ENCODE results near the gene FNBP1.

FNBP1 gene

DNA sequence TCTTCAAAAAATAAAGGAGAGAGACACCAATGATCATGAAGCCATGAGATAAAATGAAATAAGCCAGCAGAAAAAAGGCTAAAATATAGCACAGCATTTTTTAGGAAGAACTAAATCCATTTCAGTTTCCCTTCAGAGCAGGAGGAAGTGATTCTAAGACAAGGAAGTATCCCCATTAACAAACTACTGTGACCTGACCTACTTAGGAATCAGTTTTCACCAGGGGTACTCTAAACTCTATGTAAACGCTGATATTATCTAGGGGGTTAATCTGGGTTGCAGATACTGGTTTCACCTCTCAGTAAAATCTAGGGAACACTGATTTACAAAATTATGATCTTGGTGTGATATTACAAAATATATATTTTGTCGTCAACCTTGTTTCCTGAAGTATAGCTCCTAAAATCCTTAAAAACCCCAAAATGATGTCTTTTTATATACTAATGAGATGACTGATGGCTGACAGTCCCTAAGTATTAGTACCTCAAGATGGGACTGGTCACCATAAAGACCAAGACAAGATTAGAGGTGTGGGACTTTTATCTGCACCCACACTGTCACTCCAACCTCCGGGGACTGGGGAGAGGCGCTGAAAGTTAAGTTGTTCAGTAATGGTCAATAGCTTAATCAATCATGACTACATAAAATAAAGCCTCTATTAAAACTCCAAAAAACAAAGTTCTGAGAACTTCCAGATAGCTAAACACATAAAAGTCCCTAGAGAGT lies 2.9 kb upstream of the FNBP1 start:
- DNase-seq (ENCODE audit: low read depth in 2 of 2): no peak

DNA sequence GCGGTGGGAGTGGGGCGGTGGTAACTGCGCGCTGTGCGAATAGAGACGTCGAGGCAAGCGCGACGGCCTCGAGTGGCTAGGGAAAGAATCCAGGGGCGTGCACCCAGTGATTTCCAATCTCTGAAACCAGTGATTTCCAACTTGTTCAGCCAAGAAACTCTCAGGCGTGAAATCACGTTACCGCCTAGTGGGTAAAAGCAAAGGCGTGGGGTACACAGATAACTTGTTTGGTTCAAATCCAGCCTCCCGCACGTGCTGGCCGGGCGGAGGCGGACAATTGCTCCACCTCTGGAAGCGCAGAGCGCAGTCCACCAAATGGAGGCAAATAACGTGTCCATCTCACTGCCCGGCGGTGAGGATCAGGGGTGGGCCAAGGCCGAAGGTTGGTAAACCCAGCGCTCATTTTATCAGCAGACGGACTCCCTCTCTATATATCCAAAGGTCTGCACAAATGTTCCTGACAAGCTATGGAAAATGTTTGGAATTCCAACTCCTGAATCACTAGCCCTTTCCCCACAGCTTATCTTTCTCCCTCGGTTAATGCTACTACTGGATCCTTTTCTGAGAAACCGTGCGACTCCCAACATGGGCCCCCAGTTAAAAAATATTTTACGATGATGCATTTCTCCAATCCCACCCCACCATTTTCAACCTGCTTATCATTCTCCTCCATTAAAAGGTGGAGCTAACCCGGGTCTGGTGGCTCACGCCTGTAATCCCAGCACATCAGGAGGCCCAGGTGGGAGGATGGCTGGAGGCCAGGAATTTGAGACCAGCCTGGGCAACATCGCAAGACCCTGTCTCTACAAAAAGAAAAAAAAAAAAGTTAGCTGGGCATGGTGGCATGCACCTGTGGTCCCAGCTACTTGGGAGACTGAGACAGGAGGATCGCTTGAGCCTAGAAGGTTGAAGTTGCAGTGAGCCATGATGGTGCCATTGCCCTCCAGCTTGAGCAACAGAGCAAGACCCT lies 950 bp upstream of the FNBP1 start:
- no peak for DNase-seq (ENCODE audit: low read depth in 2 of 2)

DNA sequence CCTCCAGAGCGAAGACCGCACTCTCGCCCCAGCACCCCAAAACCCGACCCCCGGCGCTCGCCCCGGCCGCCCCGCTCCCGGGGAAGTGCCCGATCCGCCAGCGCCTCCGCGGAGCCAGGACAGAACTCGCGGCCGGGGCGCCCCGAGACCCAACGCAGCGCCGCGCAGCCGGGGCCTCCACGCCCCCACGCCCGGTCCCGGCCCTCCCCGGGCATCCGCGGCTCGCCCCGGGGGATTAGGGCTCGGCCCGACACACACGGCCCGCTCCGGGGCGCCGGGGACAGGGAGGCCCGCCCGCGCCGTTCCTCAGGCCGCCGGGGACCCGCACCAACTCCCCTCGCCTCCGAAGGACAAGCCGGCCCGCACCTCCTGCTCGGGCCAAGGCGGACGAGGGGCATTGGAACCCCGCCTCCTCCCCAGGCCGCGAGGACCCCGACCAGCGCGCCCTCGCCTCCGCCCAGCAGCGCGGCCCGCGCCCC lies 544 bp downstream of the FNBP1 start:
- DNase-seq (ENCODE audit: low read depth in 2 of 2): no peak

DNA sequence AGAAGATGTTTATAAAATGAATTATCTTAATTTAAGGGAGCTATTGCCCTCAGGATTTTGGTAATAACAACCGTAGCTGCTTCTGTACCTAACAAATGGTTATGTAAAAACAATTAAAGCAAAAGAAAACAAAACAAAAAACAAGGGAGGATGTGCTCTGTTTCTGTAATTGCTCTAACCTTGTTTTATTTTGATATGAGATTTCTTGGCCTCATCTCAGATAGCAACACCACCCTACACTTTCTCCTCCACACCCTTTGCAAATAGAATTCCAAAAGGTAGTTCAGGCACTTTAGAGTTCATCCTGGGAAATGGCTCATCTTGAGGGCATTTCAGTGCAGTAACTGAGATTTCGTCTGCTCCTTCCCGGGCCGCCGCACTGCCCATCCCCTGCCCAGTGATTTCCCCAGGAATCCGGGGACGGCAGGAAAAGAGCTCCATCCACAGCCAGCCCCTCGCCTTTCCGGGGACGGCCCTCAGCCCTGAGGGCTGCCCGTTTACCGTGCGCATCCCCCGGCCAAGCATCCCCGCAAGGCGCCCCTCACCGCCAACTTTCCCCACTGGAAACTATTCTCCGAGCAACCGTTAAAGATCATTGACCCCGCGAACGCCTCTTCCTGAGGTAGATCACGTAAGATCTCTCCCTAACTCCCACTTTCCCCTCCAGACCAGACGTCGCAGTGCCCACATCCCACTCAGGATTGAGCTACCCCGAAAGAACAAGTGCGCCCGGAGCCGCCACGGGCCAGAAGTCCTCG lies 1.2 kb downstream of the FNBP1 start:
- DNase-seq (ENCODE audit: low read depth in 2 of 2): no peak

DNA sequence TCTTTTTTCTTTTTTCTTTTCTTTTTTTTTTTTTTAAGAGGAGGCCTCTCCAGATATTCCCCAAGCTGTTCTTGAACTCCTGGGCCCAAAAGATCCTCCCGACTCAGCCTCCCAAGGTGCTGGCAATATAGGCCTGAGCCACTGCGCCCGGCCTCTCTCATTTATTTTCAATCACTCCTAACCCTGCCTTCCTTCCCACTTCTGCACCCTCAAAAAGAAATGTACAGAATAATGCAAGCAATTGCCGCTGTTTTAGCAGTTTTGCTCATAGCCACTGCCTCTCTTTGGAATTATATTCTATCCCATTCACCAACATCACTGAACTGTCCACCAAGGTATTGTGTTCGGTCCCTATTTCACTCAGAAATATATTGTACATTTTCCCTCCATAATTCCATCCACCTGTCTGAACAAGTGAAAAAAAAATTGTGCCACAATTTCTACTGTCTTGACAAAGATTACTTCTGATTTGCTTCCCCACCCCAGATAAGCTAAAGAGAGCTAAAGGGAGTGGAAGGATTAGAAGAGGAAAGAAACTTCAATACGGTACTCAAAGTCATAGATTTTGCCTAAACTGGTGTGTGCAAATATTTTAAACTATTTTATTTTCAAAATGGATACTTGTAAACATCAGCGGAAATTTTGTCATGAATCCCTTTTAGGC lies 1.9 kb downstream of the FNBP1 start:
- DNase-seq (ENCODE audit: low read depth in 2 of 2): no peak

DNA sequence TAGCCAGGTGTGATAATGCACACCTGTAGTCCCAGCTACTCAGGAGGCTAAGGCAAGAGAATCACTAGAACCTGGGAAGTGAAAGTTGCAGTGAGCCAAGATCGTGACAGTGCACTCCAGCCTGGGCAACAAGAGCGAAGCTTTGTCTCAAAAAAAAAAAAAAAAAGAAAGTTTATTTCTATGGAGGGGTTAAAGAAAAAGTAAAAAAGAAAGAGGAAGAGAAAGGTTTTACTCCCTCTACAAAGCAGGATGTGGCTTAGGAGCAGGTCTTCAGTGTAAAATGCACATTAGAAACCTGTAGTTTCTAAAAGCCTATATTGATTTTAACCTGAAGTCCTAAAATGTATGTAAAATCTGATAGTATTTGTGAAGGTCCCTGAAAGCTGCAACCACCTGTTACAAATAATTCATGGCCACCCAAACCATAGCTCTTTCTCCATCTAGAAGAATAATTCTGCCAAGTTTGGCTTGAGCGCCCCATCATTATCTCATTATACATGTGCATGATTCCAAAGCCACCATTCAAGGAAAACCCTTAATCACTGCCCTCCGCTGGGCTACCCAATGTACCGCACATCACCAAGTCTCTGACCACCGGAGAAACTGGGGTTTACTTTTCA lies 3.4 kb downstream of the FNBP1 start:
- no peak for DNase-seq (ENCODE audit: low read depth in 2 of 2)

DNA sequence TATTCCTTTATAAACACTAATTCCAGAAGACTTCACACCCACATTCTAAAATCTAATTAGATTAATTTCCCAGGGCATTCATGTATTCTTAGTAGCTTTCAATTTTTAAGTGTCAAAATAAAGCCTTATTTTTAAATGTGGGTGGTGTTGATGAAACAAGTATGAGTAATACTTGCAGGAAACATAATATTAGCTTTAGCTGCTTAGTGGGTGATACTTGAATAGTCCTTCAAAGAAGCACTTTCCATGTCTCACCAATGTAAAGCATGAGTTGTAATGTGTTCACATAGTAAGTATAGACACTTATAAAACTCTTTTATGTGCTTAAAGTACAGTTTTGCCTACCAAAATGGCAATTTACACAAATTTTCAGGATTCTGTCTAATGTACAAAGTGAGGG lies 6.9 kb downstream of the FNBP1 start:
- no peak for DNase-seq (ENCODE audit: low read depth in 2 of 2)

DNA sequence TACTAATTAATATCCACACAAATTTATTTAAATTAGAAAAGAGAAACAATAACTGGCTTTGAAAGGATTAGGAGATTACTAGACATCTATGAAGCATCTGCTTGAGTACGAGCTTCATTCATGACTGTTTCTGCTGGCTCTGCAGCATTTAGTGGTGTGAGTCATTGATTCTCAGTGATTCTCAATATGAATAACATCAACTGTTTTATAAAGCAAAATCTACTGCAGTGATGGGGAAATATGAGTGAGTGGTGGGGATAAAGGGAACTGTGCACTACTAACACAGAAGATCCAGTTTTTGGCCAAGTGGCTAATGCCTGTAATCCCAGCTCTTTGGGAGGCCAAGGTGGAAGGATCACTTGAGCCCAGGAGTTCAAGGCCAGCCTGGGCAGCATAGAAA lies 8.4 kb downstream of the FNBP1 start:
- DNase-seq (ENCODE audit: low read depth in 2 of 2): no peak

DNA sequence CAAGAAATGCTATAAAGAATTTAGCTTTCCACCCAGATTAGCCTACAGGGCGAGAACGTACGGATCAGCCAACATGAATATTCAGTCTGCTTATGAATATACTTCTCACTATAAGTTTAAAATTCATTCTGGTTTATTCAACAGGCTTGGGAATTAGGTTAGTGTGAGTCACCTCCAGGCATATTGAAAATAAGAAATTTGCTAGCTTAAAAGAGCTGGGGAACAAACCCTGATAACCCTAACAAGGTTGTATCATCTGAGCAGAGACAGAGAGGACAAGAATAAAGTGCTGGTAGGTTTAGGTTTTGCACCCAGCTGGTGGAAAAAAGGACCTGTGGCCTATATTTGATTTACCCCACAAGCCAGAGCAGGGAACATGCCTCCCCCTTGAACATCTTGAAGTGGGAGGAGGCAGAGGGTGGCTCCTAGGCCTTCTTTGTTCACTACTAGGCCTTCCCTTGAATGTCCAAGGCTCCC lies 12.3 kb downstream of the FNBP1 start:
- no peak for DNase-seq (ENCODE audit: low read depth in 2 of 2)

DNA sequence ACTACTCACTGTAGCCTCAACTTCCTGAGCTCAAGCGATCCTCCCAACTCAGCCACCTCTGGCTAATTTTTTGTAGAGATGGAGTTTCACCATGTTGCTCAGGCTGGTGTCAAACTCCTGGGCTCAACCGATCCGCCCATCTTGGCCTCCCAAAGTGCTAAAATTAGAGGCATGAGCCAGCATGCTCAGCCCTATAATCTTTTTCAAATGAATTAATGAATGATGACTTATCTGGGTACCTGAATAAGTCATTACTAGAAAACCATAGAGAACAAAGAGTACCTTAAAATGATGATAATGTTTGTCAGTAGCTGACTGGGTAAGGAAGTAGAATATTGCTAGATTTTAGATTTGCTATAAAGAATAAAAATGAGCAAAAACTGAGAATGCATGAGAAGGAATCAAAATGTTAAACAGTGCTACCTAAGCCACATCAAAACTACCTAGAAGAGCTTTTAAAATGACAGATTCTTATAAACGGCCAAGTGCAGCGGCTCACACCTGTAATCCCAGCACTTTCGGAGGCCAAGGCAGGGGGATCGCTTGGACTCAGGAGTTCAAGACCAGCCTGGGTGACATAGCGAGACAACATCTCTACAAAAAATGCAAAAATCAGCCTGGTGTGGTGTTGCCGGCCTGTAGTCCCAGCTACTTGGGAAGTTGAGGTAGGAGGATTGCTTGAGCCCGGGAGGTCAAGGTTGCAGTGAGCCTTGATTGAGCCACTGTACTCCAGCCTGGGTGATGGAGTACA lies 13.6 kb downstream of the FNBP1 start:
- DNase-seq (ENCODE audit: low read depth in 2 of 2): no peak

DNA sequence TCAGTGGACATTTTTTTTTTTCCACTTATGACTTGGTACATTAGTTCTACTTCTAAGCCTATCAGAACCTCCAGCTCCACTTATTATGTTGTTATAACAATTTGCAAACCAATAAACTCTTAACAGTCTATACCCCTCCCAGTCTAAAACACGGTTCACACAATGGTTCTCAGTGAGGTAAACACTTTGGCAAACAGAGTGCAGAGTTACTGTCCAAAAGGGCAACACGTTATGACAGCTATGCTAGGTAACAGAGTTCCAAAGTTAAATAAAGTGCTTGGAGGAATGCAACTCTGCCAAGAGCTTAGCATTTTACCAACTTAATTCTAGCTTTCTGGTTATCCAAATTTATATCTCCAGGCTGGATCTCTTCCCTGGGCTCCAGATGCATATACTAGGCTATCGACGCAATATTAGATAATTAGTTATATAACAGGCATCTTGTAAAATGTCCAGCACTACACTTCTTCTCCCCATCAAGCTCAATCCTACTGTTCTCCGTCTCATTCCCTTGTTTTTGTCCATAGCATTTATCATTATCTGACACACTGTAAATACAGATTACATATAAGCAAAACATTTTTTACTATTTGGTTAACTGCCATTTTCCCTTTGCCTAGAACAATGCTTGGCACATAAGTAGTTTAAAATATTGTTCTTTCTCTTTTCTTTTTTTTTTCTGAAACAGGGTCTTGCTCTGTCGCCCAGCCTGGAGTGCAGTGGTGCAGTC lies 14.3 kb downstream of the FNBP1 start:
- DNase-seq (ENCODE audit: low read depth in 2 of 2): no peak

DNA sequence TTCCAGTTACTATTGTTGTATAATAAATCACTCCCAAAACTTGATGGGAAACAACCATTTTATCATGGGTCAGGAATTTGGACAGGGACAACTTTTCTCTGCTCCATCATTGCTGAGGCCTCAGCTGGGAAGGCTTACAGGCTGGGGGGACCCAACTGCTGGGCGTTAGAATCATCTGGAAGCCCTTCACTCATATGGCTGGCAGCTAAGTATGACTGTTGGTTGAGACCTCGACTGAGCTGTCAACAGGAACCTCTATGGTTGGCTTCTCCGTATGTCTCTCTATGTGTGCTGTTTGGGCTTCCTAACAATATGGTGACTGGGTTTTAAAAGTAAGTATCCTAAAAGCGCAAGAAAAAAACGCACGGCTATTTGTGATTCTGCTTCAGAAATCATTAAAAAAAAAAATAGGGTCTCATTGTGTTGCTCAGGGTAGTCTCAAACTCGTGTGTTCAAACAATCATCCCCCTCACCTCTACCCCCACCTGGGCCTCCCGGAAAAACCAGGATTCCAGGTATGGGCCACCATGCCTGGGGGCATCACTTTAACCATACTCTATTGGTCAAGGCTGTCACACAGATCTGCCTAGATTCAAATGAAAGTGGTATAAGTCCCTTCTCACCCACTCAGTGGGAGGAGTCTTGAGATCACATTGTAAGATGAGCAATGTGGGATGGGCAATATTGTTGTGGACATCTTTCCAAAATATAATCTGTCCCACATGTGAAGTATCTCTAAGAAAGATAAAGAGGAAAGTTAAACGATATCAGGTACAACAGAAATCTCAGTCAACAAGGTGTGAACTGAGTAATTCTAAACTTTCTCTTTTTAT lies 15.2 kb downstream of the FNBP1 start:
- DNase-seq (ENCODE audit: low read depth in 2 of 2): no peak

DNA sequence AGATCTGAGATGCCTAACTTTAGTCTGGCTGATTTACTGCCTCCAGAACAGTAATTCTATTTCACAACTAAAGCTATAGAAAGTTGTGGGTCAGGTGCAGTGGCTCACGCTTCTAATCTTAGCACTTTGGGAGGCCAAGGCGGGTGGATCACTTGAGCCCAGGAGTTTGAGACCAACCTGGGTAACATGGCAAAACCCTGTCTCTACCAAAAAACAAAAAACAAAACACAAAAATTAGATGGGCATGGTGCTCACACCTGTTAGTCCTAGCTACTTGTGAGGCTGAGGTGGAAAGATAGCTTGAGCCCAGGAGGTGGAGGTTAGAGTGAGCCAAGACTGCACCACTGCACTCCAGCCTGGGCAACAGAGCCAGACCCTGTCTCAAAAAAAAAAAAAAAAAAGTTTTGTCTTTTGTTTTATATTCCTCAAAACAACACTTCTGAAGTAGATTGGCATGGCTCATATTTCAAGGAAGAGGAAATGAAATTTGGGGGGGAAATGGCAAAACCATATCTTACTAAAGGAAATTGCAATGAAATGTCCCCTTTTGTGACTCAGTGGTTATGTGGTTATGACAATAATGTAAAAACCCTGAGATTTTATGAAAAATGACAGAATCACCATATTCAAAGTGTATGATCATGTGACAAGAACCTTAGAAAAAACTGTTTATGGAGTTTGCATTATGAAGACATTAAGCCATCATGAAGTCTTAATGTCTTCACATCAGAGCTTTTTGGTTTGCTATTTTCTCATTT lies 16.2 kb downstream of the FNBP1 start:
- no peak for DNase-seq (ENCODE audit: low read depth in 2 of 2)

DNA sequence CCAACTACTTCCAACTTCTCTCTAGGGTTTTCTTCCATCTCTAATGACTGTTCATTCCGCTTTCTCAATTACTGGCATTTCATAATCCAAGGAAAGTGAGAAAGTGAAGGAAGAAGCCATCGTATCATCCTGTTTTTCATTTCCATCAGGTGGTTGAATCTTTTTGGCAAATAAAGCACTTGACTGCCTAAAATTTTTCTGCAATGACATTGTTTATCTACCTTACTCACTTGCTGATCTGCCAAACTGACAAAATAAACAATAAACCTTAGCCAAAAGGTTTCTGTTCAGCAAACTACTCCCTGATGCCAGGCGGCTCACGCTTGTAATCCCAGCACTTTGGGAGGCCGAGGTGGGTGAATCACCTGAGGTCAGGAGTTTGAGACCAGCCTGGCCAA lies 18.4 kb downstream of the FNBP1 start:
- no peak for DNase-seq (ENCODE audit: low read depth in 2 of 2)

DNA sequence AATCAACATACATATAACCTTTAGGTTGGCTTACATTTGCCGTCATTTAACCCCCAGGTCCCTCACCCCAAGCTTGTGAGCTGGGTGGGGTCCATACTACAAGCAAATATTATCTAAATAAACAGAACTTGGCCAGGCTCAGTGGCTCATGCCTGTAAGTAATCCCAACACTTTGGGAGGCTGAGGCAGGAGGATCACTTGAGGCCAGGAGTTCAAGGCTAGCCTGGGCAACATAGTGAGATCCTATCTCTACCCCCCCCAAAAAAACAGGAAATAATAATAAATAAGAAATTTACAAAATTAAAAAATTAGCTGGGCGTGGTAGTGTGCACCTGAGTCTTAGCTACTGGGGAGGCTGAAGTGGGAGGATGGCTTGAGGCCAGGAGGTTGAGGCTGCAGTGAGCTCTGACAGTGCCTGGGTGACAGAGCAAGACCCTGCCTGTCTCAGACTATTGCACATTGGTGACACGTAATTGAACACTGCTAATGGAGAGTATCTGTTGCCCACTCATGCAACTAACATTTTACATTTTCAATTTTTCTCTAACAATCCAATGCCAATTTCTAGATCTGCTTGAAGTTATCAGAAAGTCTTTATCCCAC lies 18.9 kb downstream of the FNBP1 start:
- DNase-seq (ENCODE audit: low read depth in 2 of 2): no peak

DNA sequence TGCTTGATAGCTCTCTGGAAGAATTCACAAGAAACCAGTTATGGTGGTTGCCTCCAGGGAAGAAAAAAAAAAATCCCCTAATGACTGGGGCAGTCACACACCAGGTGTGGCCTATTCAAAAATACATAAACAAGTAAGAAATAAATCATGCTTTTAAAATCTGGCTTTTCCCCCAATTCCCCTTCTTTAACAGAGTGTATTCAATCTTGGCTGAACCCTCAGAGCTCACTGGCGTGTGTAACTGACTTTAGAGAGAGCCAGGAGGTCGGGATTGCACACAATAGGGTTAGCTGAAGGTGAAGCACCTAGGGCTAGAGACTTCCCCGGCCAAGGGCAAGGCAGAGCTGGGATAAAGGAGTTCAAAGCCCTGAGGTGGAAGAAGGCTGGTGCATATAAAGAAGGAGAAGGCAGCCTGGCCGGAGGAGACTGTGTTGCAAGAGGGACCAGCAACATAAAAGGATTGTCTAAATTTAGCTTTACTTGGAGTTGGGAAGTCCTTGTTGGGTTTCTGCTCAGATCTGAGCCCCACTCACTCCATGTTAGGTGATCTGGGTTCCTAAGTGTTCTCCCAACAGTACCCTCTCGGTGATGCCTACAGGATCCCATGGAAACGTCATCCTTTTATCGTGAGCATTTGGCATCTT lies 19.7 kb downstream of the FNBP1 start:
- no peak for DNase-seq (ENCODE audit: low read depth in 2 of 2)

DNA sequence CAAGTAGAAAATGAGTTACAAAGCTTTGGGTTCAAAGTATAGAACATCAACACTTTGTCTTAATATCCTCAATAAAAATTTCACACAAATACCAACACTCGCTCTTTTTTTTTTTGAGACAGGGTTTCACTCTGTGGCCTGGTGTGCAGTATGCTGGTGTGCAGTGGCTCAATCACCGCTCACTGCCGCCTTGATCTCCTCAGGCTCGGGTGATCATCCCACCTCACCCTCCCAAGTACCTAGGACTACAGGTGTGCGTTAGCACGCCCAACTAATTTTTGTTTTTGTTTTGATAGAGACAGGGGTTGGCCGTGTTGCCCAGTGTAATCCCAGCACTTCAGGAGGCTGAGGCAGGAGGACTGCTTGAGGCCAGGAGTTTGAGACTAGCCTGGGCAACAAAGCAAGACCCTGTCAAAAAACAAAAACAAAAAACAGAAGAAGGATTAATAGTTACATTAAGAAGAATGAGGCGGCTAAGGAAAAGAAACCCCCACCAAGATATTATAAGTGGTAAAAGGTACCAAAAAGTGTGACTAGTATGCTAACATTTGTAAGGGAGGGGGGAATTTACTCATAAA lies 20.3 kb downstream of the FNBP1 start:
- DNase-seq (ENCODE audit: low read depth in 2 of 2): no peak

Measured in stimulated activated CD4-positive, alpha-beta T cell treated with anti-CD3 and anti-CD28 coated beads, Interleukin-15, amount 100 ng/mL, for 48 hours (primary cell).